Stimulated activated naive CD8-positive, alpha-beta T cell treated with anti-CD3 and anti-CD28 coated beads, Interleukin-15, amount 100 ng/mL, for 72 hours (primary cell): ENCODE data around the gene TAS2R41.

ENCODE experiments used
- ATAC-seq: fragments of 150-1000 bp; cut with Tn5 transposase; 2 replicates; pipeline ENCODE4 v1.10.0; 2021; ENCODE audit warnings: mild to moderate bottlenecking, moderate library complexity
- DNase-seq, 2 donors: peaks; one replicate each; pipeline ENCODE4 v3.0.0; 2021 to 2022
- H3K27ac Mint-ChIP-seq, 2 donors: one replicate each; pipeline ENCODE4 v1.8.0; 2022; ENCODE audit warnings: mild to moderate bottlenecking in 2 of 2, mixed read lengths in 2 of 2, moderate library complexity in 2 of 2
- H3K27me3 Mint-ChIP-seq: one replicate; pipeline ENCODE4 v1.8.0; 2022; ENCODE audit warnings: mixed read lengths
- H3K4me1 Mint-ChIP-seq: one replicate; pipeline ENCODE4 v1.8.0; 2022; ENCODE audit warnings: mild to moderate bottlenecking, mixed read lengths
- H3K4me3 Mint-ChIP-seq, 2 donors: one replicate each; pipeline ENCODE4 v1.8.0; 2022; ENCODE audit warnings: mild to moderate bottlenecking in 2 of 2, mixed read lengths in 2 of 2, moderate library complexity in 1 of 2
- H3K9me3 Mint-ChIP-seq, 2 donors: one replicate each; pipeline ENCODE4 v1.8.0; 2022; ENCODE audit warnings: mixed read lengths in 2 of 2

TAS2R41 gene

GRCh38 chr7:143451122-143451521 lies 26.6 kb upstream of the TAS2R41 start:
- DNase-seq, result no peak
- no peaks in the 10 kb centered on the region for H3K9me3 Mint-ChIP-seq
- no peaks in the 10 kb centered on the region for H3K27me3 Mint-ChIP-seq
- H3K4me3 Mint-ChIP-seq, result no peak overlapping the region
- peaks cover 12% of the 10 kb centered on the region for H3K4me1 Mint-ChIP-seq
- ATAC-seq, result no peak
- no peak overlapping the region for H3K27ac Mint-ChIP-seq

GRCh38 chr7:143451746-143452145 lies 25.9 kb upstream of the TAS2R41 start:
- no peak overlapping the region for H3K27ac Mint-ChIP-seq
- DNase-seq (no peak), ATAC-seq (no peak)
- no peaks in the 10 kb centered on the region for H3K9me3 Mint-ChIP-seq
- H3K27me3 Mint-ChIP-seq, result no peaks in the 10 kb centered on the region
- peaks cover 12% of the 10 kb centered on the region for H3K4me1 Mint-ChIP-seq
- no peak overlapping the region for H3K4me3 Mint-ChIP-seq

- Mint-ChIP-seq H3K4me1 (peaks cover 12% of the 10 kb centered on the region), H3K27ac (no peak overlapping the region), H3K9me3 (no peaks in the 10 kb centered on the region), H3K4me3 (no peak overlapping the region), H3K27me3 (no peaks in the 10 kb centered on the region)
- DNase-seq (no peak), ATAC-seq (no peak)
Measured at GRCh38 chr7:143452495-143452894, 25.2 kb upstream of the TAS2R41 start.

GRCh38 chr7:143454091-143454680 lies 23.5 kb upstream of the TAS2R41 start:
- Mint-ChIP-seq H3K27ac (no peak overlapping the region), H3K9me3 (no peaks in the 10 kb centered on the region), H3K4me1 (peaks cover 21% of the 10 kb centered on the region), H3K27me3 (no peaks in the 10 kb centered on the region), H3K4me3 (no peak overlapping the region)
- no peak for ATAC-seq
- no peak for DNase-seq

GRCh38 chr7:143455491-143455890 lies 22.2 kb upstream of the TAS2R41 start:
- ATAC-seq (no peak), DNase-seq (no peak)

GRCh38 chr7:143455942-143456341 lies 21.7 kb upstream of the TAS2R41 start:
- H3K27ac Mint-ChIP-seq, result no peak overlapping the region
- H3K9me3 Mint-ChIP-seq, result peaks cover 5% of the 10 kb centered on the region in 2 donors
- no peak overlapping the region for H3K4me3 Mint-ChIP-seq
- no peak for DNase-seq
- H3K4me1 Mint-ChIP-seq, result peaks cover 28% of the 10 kb centered on the region
- H3K27me3 Mint-ChIP-seq, result no peaks in the 10 kb centered on the region
- no peak for ATAC-seq

More at GRCh38 chr7:143455491-143455890, 22.2 kb upstream of the TAS2R41 start:
- Mint-ChIP-seq H3K27me3 (no peaks in the 10 kb centered on the region), H3K4me3 (no peak overlapping the region), H3K4me1 (peaks cover 23% of the 10 kb centered on the region), H3K27ac (no peak overlapping the region), H3K9me3 (peaks cover under 1% of the 10 kb centered on the region in 2 donors)

GRCh38 chr7:143456992-143457793 lies 20.5 kb upstream of the TAS2R41 start:
- H3K27me3 Mint-ChIP-seq, result no peaks in the 10 kb centered on the region
- no peak overlapping the region for H3K4me3 Mint-ChIP-seq
- no peak for DNase-seq
- peaks cover 29% of the 10 kb centered on the region for H3K4me1 Mint-ChIP-seq
- H3K9me3 Mint-ChIP-seq, result peaks cover 5 to 7% of the 10 kb centered on the region in 2 donors
- H3K27ac Mint-ChIP-seq, result no peak overlapping the region
- ATAC-seq, result no peak

GRCh38 chr7:143458263-143458662 lies 19.4 kb upstream of the TAS2R41 start:
- DNase-seq (no peak), ATAC-seq (no peak)
- H3K9me3 Mint-ChIP-seq, result peaks cover 5 to 7% of the 10 kb centered on the region in 2 donors
- no peaks in the 10 kb centered on the region for H3K27me3 Mint-ChIP-seq
- H3K4me3 Mint-ChIP-seq, result no peak overlapping the region
- H3K27ac Mint-ChIP-seq, result peak overlapping the region in 1 of 2 donors; percentile 91
- H3K4me1 Mint-ChIP-seq, result peaks cover 18% of the 10 kb centered on the region

- no peak for DNase-seq
- Mint-ChIP-seq H3K4me1 (peaks cover 18% of the 10 kb centered on the region), H3K27ac (no peak overlapping the region), H3K27me3 (no peaks in the 10 kb centered on the region), H3K9me3 (peaks cover 5 to 7% of the 10 kb centered on the region in 2 donors), H3K4me3 (no peak overlapping the region)
- ATAC-seq, result no peak
Measured at GRCh38 chr7:143458681-143459080, 19.0 kb upstream of the TAS2R41 start.

GRCh38 chr7:143459359-143459758 lies 18.3 kb upstream of the TAS2R41 start:
- Mint-ChIP-seq H3K27ac (no peak overlapping the region), H3K27me3 (no peaks in the 10 kb centered on the region), H3K4me3 (no peak overlapping the region), H3K4me1 (peaks cover 18% of the 10 kb centered on the region), H3K9me3 (peaks cover 5 to 7% of the 10 kb centered on the region in 2 donors)
- ATAC-seq, result no peak
- no peak for DNase-seq

GRCh38 chr7:143460271-143460979 lies 17.2 kb upstream of the TAS2R41 start:
- Mint-ChIP-seq H3K4me3 (no peak overlapping the region), H3K27me3 (no peaks in the 10 kb centered on the region)

GRCh38 chr7:143462045-143462444 lies 15.6 kb upstream of the TAS2R41 start:
- Mint-ChIP-seq H3K4me3 (no peak overlapping the region), H3K9me3 (peaks cover 5 to 7% of the 10 kb centered on the region in 2 donors), H3K27me3 (no peaks in the 10 kb centered on the region), H3K4me1 (peaks cover 18% of the 10 kb centered on the region), H3K27ac (no peak overlapping the region)
- no peak for DNase-seq
- no peak for ATAC-seq

More at GRCh38 chr7:143460271-143460979, 17.2 kb upstream of the TAS2R41 start:
- peaks cover 5 to 7% of the 10 kb centered on the region in 2 donors for H3K9me3 Mint-ChIP-seq
- ATAC-seq (peak; percentile 40), DNase-seq (no peak)
- peaks cover 18% of the 10 kb centered on the region for H3K4me1 Mint-ChIP-seq
- peak overlapping the region in 1 of 2 donors; percentile 37 for H3K27ac Mint-ChIP-seq

GRCh38 chr7:143463556-143463955 lies 14.1 kb upstream of the TAS2R41 start:
- H3K9me3 Mint-ChIP-seq, result peaks cover 5 to 7% of the 10 kb centered on the region in 2 donors
- no peaks in the 10 kb centered on the region for H3K27me3 Mint-ChIP-seq
- H3K4me3 Mint-ChIP-seq, result no peak overlapping the region
- H3K4me1 Mint-ChIP-seq, result peaks cover 11% of the 10 kb centered on the region
- no peak for DNase-seq
- no peak overlapping the region for H3K27ac Mint-ChIP-seq
- no peak for ATAC-seq

- no peak for ATAC-seq
- peaks cover 5 to 7% of the 10 kb centered on the region in 2 donors for H3K9me3 Mint-ChIP-seq
- no peaks in the 10 kb centered on the region for H3K27me3 Mint-ChIP-seq
- no peak overlapping the region for H3K27ac Mint-ChIP-seq
- DNase-seq, result no peak
- no peak overlapping the region for H3K4me3 Mint-ChIP-seq
- peaks cover 8% of the 10 kb centered on the region for H3K4me1 Mint-ChIP-seq
Measured at GRCh38 chr7:143463957-143464356, 13.7 kb upstream of the TAS2R41 start.

- H3K4me1 Mint-ChIP-seq, result no peaks in the 10 kb centered on the region
- peaks cover 0 to 12% of the 10 kb centered on the region in 2 donors for H3K9me3 Mint-ChIP-seq
- no peak for DNase-seq
- ATAC-seq, result no peak
- no peaks in the 10 kb centered on the region for H3K27me3 Mint-ChIP-seq
- H3K4me3 Mint-ChIP-seq, result no peak overlapping the region
- H3K27ac Mint-ChIP-seq, result no peak overlapping the region
Measured at GRCh38 chr7:143467724-143468123, 9.9 kb upstream of the TAS2R41 start.
